ENCODE measurements around the gene LRRC23.
"Not testable (repeated sequence)": the region's sequence is repeated elsewhere in the genome, so short reads cannot be mapped to it uniquely, and the experiment has no call there.

LRRC23 gene

DNA sequence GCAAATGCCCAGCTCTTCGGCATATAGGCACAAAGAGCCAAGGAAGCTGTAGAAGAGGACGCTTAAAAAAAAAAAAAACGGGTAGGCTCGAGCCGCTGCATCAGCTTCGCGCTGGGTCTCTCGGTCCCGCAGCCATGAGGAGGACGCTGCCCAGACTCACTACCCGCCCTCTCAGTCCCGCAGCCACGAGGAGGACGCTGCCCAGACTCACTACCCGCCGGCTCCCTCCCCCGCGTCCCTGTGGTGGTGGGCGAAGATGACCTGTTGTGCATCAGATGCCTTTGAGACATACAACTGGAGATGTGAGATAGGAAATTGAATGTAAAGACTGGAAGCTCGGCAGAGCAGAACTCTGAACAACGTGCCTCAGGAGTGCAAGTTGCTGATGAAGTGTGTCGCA is 20.1 kb upstream of the LRRC23 start:
- CTCF ChIA-PET, result interaction anchor here (0.6 kb wide), 1 partner anchor 221 kb away, joined by 3 read pairs; no protein-coding TSS in a partner anchor
- TF ChIP-seq NFRKB (IDR thresholded peaks at IDR 0.05) (no peak), HDGF (IDR thresholded peaks at IDR 0.05; ENCODE audit: borderline replicate concordance) (no peak), FOXK2 (IDR thresholded peaks at IDR 0.05) (no peak), FOXA1 (IDR thresholded peaks at IDR 0.05) (no peak), SUZ12 (IDR thresholded peaks at IDR 0.05) (no peak), ELF4 (IDR thresholded peaks at IDR 0.05) (no peak), FOXM1 (IDR thresholded peaks at IDR 0.05; ENCODE audit: borderline replicate concordance) (no peak), BHLHE40 (IDR thresholded peaks at IDR 0.05; ENCODE audit: borderline replicate concordance) (no peak), ARNT (IDR thresholded peaks at IDR 0.05) (no peak), SP1 (IDR thresholded peaks at IDR 0.05) (no peak), LEF1 (IDR thresholded peaks at IDR 0.05; ENCODE audit: borderline replicate concordance) (no peak), ZNF384 (IDR thresholded peaks at IDR 0.05) (no peak), L3MBTL2 (conservative IDR thresholded peaks at IDR 0.05) (no peak)

DNA sequence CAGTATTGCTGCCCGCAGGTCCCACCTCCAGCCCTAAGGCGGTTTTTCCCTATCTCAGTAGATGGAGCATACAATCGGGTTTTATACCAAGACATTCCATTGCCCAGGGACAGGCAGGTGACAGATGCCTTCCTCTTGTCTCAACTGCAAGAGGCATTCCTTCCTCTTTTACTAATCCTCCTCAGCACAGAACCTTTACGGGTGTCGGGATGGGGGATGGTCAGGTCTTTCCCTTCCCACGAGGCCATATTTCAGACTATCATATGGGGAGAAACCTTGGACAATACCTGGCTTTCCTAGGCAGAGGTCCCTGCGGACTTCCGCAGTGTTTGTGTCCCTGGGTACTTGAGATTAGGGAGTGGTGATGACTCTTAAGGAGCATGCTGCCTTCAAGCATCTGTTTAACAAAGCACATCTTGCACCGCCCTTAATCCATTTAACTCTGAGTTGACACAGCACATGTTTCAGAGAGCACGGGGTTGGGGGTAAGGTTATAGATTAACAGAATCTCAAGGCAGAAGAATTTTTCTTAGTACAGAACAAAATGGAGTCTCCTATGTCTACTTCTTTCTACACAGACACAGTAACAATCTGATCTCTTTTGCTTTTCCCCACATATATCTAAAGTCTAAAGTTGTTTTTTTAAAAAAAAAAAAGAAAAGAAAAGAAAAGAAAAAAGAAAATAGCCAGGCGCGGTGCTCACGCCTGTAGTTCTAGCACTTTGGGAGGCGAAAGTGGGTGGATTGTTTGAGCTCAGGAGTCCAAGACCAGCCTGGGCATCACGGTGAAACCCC is 18.2 kb upstream of the LRRC23 start:
- DNase-seq (ENCODE audit: extremely low spot score); CTCF ChIA-PET: not testable (repeated sequence)
- POLR2A ChIA-PET, result interaction anchor here (0.8 to 1.0 kb wide), 2 partner anchors 13 to 14 kb away, joined by 3 read pairs; partner anchors contain the start of gene SPSB2

More for the DNA sequence above, 20.1 kb upstream of the LRRC23 start:
- DNase-seq (ENCODE audit: extremely low spot score), result no peak
- POLR2A ChIA-PET, result interaction anchor here (1.0 to 1.3 kb wide), 2 partner anchors 12 to 32 kb away, joined by 3 to 4 read pairs; partner anchors contain the start of gene SPSB2

DNA sequence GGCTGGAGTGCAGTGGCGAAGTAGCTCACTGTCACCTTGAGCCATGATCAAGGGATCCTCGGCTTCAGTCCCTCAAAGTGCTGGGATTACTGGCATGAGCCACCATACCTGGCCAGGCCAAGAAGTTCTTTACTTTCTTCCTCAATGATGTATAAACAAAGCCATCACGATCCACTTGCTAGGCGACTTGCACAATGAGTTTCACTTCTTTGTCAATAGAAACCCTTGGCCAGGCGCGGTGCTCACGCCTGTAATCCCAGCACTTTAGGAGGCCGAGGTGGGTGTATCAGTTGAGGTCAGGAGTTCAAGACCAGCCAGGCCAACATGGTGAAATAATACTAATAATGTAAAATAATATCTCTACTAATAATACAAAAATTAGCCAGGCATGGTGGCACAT is 17.2 kb upstream of the LRRC23 start:
- DNase-seq (ENCODE audit: extremely low spot score), result no peak
- TF ChIP-seq ELF4 (IDR thresholded peaks at IDR 0.05) (no peak), ZNF384 (IDR thresholded peaks at IDR 0.05) (no peak), FOXK2 (IDR thresholded peaks at IDR 0.05) (no peak), TARDBP (IDR thresholded peaks at IDR 0.05) (no peak), ARNT (IDR thresholded peaks at IDR 0.05) (no peak), FOXM1 (IDR thresholded peaks at IDR 0.05; ENCODE audit: borderline replicate concordance) (no peak), NFRKB (IDR thresholded peaks at IDR 0.05) (no peak)
- POLR2A ChIA-PET, result interaction anchor here (1.0 kb wide), 1 partner anchor 15 kb away, joined by 3 read pairs; no protein-coding TSS in a partner anchor
- CTCF ChIA-PET, result interaction anchor here (0.7 kb wide), 1 partner anchor 36 kb away, joined by 3 read pairs; no protein-coding TSS in a partner anchor

DNA sequence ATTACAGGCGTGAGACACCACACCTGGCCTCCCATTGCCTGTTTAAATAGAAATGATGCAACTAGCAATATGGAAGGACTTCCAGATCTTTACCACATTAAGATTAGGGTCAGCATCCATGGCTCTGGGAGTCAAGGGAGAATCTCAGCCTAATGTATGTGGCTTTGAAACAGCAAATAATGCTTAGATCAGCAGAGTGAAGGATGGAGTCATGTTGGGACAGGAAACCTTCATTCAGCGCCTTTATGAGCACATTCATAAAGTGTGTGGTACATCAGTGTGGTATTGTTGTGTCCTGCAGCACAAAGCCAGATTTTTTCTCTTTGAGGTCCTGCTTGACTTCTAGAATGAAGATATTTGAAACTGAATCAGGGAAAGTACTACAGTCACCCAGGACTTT is 16.3 kb upstream of the LRRC23 start:
- TF ChIP-seq CTBP1 (IDR thresholded peaks at IDR 0.05; ENCODE audit: borderline replicate concordance) (no peak), ZNF384 (IDR thresholded peaks at IDR 0.05) (no peak), ARNT (IDR thresholded peaks at IDR 0.05) (no peak), BHLHE40 (IDR thresholded peaks at IDR 0.05; ENCODE audit: borderline replicate concordance) (no peak), L3MBTL2 (conservative IDR thresholded peaks at IDR 0.05) (no peak), FOXM1 (IDR thresholded peaks at IDR 0.05; ENCODE audit: borderline replicate concordance) (no peak), FOXA1 (IDR thresholded peaks at IDR 0.05) (no peak), ELF4 (IDR thresholded peaks at IDR 0.05) (no peak), TARDBP (IDR thresholded peaks at IDR 0.05) (no peak), SP1 (IDR thresholded peaks at IDR 0.05) (no peak), SUZ12 (IDR thresholded peaks at IDR 0.05) (no peak), HDGF (IDR thresholded peaks at IDR 0.05; ENCODE audit: borderline replicate concordance) (no peak), NFRKB (IDR thresholded peaks at IDR 0.05) (no peak), FOXK2 (IDR thresholded peaks at IDR 0.05) (no peak), LEF1 (IDR thresholded peaks at IDR 0.05; ENCODE audit: borderline replicate concordance) (no peak)
- TF ChIP-seq, protein P1, sequence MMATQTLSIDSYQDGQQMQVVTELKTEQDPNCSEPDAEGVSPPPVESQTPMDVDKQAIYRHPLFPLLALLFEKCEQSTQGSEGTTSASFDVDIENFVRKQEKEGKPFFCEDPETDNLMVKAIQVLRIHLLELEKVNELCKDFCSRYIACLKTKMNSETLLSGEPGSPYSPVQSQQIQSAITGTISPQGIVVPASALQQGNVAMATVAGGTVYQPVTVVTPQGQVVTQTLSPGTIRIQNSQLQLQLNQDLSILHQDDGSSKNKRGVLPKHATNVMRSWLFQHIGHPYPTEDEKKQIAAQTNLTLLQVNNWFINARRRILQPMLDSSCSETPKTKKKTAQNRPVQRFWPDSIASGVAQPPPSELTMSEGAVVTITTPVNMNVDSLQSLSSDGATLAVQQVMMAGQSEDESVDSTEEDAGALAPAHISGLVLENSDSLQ (IDR thresholded peaks at IDR 0.05), result no peak
- ChIA-PET CTCF (no interaction called here), POLR2A (no interaction called here)
- no peak for DNase-seq (ENCODE audit: extremely low spot score)

DNA sequence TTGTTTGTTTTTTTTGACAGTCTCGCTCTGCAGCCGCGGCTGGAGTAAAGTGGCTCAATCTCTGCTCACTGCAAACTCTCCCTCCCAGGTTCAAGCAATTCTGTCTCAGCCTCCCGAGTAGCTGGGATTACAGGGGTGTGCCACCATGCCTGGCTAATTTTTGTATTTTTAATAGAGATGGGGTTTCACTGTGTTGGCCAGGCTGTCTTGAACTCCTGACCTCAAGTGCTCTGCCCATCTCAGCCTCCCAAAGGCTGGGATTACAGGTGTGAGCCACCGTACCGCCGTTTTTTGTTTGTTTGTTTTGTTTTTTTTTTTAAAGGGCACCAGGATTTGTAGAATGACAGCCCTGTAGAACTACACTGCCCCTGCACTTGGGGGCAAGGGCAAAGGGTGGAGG is 15.8 kb upstream of the LRRC23 start:
- DNase-seq (ENCODE audit: extremely low spot score); CTCF ChIA-PET: not testable (repeated sequence)
- POLR2A ChIA-PET, result interaction anchor here (1.4 kb wide), 1 partner anchor 17 kb away, joined by 9 read pairs; the partner anchor contains the start of gene SPSB2

DNA sequence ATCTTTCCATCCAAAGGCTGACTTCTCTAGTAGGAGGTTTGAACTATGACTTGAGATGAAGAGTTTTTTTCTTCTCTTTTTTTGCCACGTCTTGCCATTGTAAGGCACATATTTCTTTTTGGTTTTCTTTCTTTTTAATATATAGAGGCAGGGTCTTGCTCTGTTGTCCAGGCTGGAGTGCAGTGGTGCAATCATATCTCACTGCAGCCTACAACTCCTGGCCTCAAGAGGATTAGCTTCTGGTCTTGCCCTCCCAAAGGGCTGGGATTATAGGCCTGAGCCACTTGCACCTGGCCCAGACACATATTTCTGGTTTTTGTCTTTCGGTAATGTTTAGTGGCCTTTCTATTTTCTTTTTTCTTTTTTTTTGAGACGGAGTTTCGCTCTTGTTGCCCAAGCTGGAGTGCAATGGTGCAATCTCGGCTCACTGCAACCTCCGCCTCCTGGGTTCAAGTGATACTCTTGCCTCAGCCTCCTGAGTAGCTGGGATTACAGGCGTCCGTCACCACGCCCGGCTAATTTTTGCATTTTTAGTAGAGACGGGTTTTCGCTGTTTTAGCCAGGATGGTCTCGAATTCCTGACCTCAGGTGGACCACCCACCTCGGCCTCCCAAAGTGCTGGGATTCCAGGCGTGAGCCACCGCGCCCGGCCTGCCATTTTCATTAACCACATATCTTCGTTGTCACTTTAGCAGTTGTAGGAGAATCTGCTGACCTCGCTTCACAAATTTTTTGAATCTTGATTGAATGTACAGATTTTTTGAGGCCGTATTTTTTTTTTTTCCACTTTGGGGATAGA is 14.6 kb upstream of the LRRC23 start:
- DNase-seq (ENCODE audit: extremely low spot score), result not testable (repeated sequence)
- ChIA-PET CTCF (interaction anchor here (2.4 kb wide), 1 partner anchor 21 kb away, joined by 14 read pairs; no protein-coding TSS in a partner anchor), POLR2A (interaction anchor here (0.9 to 1.8 kb wide), 3 partner anchors 18 to 53 kb away, joined by 4 to 21 read pairs (median 9); partner anchors contain the start of genes C12orf57, RNU7-1, SPSB2 and USP5)

DNA sequence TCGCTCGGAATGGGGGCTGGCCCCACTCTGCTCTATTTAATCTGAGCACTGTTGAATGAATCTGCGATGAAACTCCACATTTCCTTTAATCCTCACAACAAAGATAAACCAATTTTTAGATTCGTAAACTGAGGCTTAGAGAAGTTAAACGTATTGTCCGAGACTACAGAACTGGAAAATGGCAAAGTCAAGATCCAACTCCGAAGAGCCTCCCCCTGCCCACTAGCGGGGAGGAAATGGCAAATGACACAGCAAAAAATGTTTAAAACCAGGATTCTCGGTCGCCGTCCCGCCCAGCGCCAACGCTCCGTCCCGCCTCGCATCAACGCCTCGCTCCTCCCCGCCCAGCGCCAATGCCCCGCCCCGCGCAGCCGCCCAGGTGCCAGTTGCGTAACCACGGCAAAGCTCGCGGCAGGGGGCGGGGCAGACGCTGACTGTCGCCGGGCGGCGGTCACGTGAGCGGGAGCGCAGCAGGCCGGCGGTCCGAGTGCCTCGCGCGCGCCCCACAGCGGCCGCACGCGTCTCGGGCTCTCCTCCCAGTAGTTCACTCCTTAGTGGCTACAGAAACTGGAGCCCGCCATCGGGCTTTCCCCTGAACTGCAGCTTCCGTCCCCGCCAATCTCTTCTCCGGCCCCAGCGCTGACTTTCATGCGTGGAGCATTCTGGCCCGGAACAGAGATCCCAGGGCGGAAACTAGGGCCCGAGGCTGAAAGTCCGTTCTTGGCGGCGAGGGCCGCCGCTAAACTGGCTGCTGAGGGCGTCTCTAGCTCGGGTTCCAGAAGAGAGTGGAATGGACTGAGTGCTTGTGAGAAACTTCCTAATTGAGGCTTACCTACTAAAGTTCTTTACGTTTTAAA is 13.6 kb upstream of the LRRC23 start:
- TF ChIP-seq SUZ12 (IDR thresholded peaks at IDR 0.05) (no peak), TARDBP (IDR thresholded peaks at IDR 0.05) (no peak), ELF4 (IDR thresholded peaks at IDR 0.05) (no peak; the same call in 1 of the 2 replicates), SP1 (IDR thresholded peaks at IDR 0.05) (no peak), ARNT (IDR thresholded peaks at IDR 0.05) (no peak), CTBP1 (IDR thresholded peaks at IDR 0.05; ENCODE audit: borderline replicate concordance) (no peak), HDGF (IDR thresholded peaks at IDR 0.05; ENCODE audit: borderline replicate concordance) (no peak), ZNF384 (IDR thresholded peaks at IDR 0.05) (no peak), FOXA1 (IDR thresholded peaks at IDR 0.05) (no peak), FOXM1 (IDR thresholded peaks at IDR 0.05; ENCODE audit: borderline replicate concordance) (no peak), FOXK2 (IDR thresholded peaks at IDR 0.05) (no peak), NFRKB (IDR thresholded peaks at IDR 0.05) (no peak), L3MBTL2 (conservative IDR thresholded peaks at IDR 0.05) (peak; percentile 26; the same call in 1 of the 2 replicates), LEF1 (IDR thresholded peaks at IDR 0.05; ENCODE audit: borderline replicate concordance) (0 out of 2 replicates have a peak, but pooled peaks have one; percentile 13)
- TF ChIP-seq, protein P1 (IDR thresholded peaks at IDR 0.05), result no peak
- peak; percentile 97 for DNase-seq (ENCODE audit: extremely low spot score)
- ChIA-PET POLR2A (interaction anchor here (0.8 to 2.4 kb wide), 34 partner anchors 9 to 321 kb away, joined by 3 to 55 read pairs (median 4); partner anchors contain the start of genes C12orf57, CDCA3, COPS7A and LRRC23), CTCF (interaction anchor here (0.6 to 2.4 kb wide), 16 partner anchors 11 to 137 kb away, joined by 3 to 24 read pairs (median 4); partner anchors contain the start of genes CDCA3, LRRC23, MLF2 and SPSB2)
